ENCODE measurements around the gene ANKIB1.
A peak's percentile ranks its signal among the peaks of the same experiment; 100 is the strongest.
"Not testable (repeated sequence)": the region's sequence is repeated elsewhere in the genome, so short reads cannot be mapped to it uniquely, and the experiment has no call there.

Gene ANKIB1

GRCh38 chr7:92245487-92246359 is at the start of gene ANKIB1, which contains the start of gene KRIT1:
Gene ANKIB1 (plus strand): TSS chr7:92245974. CDS start chr7:92294979, 49,005 bp downstream.
Gene KRIT1 (minus strand): TSS chr7:92245914. CDS start chr7:92242135, 3,779 bp downstream.
- DNase-seq, result peak; percentile 66

- no peak for DNase-seq
Observed at GRCh38 chr7:92200791-92201190, 45.0 kb upstream of the ANKIB1 start.

- DNase-seq, result no peak
Observed at GRCh38 chr7:92205987-92206386, 39.8 kb upstream of the ANKIB1 start.

- no peak for DNase-seq
Observed at GRCh38 chr7:92206672-92207071, 39.1 kb upstream of the ANKIB1 start.

GRCh38 chr7:92221766-92222165 is 24.0 kb upstream of the ANKIB1 start:
- DNase-seq, result no peak

- no peak for DNase-seq
Observed at GRCh38 chr7:92226981-92227380, 18.8 kb upstream of the ANKIB1 start.

GRCh38 chr7:92228100-92228499 is 17.7 kb upstream of the ANKIB1 start:
- DNase-seq, result no peak

GRCh38 chr7:92228742-92229141 is 17.0 kb upstream of the ANKIB1 start:
- DNase-seq, result no peak

- DNase-seq, result no peak
Observed at GRCh38 chr7:92230547-92230946, 15.2 kb upstream of the ANKIB1 start.

- DNase-seq, result no peak
Observed at GRCh38 chr7:92242972-92243371, 2.8 kb upstream of the ANKIB1 start.

- DNase-seq, result no peak
Observed at GRCh38 chr7:92244808-92245486, 827 bp upstream of the ANKIB1 start.

- DNase-seq, result no peak
Observed at GRCh38 chr7:92246360-92247101, 757 bp downstream of the ANKIB1 start.

- no peak for DNase-seq
Observed at GRCh38 chr7:92250603-92251002, 4.8 kb downstream of the ANKIB1 start.

- no peak for DNase-seq
Observed at GRCh38 chr7:92251181-92251580, 5.4 kb downstream of the ANKIB1 start.

GRCh38 chr7:92253251-92253650 is 7.5 kb downstream of the ANKIB1 start:
- DNase-seq, result no peak

GRCh38 chr7:92254800-92255199 is 9.0 kb downstream of the ANKIB1 start:
- not testable (repeated sequence) for DNase-seq

GRCh38 chr7:92255308-92255707 is 9.5 kb downstream of the ANKIB1 start:
- no peak for DNase-seq

GRCh38 chr7:92259062-92259461 is 13.3 kb downstream of the ANKIB1 start:
- no peak for DNase-seq

- no peak for DNase-seq
Observed at GRCh38 chr7:92259610-92260247, 14.0 kb downstream of the ANKIB1 start.

- DNase-seq, result no peak
Observed at GRCh38 chr7:92260248-92260781, 14.5 kb downstream of the ANKIB1 start.

GRCh38 chr7:92266415-92267241 is 20.9 kb downstream of the ANKIB1 start:
- DNase-seq, result no peak

GRCh38 chr7:92268921-92269320 is 23.1 kb downstream of the ANKIB1 start:
- no peak for DNase-seq
